Gastroesophageal sphincter (tissue), 3 donors: ENCODE results near the gene PTCD1.

Experiments
- POLR2A ChIP-seq, 2 donors: fragments of 450-650 bp; IDR thresholded peaks; one replicate each; pipeline ENCODE4 v1.6.1; 2017; ENCODE audit warnings: antibody characterized with exemption in 2 of 2, mild to moderate bottlenecking in 2 of 2, moderate library complexity in 1 of 2
- POLR2AphosphoS5 ChIP-seq: sonication (generic); formaldehyde crosslinking; IDR thresholded peaks from one replicate; pipeline ENCODE4 v1.6.1; 2017; ENCODE audit warnings: antibody characterized with exemption
- TF ChIP-seq, protein P1 (sequence below), 4 experiments: fragments of 200-600 bp in 2 of 4; fragments of 450-650 bp in 2 of 4; sonication (generic) in 1 of 4; IDR thresholded peaks; one replicate each; pipeline ENCODE4 v1.5.1; 2017 to 2019; ENCODE audit warnings: antibody characterized with exemption in 4 of 4, mild to moderate bottlenecking in 2 of 4, moderate library complexity in 2 of 4

GRCh38 chr7:99476107-99476506, 37.5 kb upstream of the PTCD1 start:
- TF ChIP-seq, protein P1, sequence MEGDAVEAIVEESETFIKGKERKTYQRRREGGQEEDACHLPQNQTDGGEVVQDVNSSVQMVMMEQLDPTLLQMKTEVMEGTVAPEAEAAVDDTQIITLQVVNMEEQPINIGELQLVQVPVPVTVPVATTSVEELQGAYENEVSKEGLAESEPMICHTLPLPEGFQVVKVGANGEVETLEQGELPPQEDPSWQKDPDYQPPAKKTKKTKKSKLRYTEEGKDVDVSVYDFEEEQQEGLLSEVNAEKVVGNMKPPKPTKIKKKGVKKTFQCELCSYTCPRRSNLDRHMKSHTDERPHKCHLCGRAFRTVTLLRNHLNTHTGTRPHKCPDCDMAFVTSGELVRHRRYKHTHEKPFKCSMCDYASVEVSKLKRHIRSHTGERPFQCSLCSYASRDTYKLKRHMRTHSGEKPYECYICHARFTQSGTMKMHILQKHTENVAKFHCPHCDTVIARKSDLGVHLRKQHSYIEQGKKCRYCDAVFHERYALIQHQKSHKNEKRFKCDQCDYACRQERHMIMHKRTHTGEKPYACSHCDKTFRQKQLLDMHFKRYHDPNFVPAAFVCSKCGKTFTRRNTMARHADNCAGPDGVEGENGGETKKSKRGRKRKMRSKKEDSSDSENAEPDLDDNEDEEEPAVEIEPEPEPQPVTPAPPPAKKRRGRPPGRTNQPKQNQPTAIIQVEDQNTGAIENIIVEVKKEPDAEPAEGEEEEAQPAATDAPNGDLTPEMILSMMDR (IDR thresholded peaks at IDR 0.05), result no peak
- TF ChIP-seq POLR2A (IDR thresholded peaks at IDR 0.05) (no peak), POLR2AphosphoS5 (no peak)
